HUES48 (cell line): Measurements from ENCODE around the gene KRTAP10-12.
"Not testable (repeated sequence)": the region's sequence is repeated elsewhere in the genome, so short reads cannot be mapped to it uniquely, and the experiment has no call there.

Source experiments
- H3K27ac ChIP-seq: one replicate; pipeline ENCODE4 v1.7.0; 2013; ENCODE audit warnings: low read depth, low read length, inconsistent platforms
- H3K27me3 ChIP-seq: 2 replicates; pipeline ENCODE4 v1.6.1; 2013; ENCODE audit warnings: mild to moderate bottlenecking, low read length; ENCODE audit not compliant: control insufficient read depth, insufficient read depth
- H3K36me3 ChIP-seq: 2 replicates; pipeline ENCODE4 v1.6.1; 2013; ENCODE audit warnings: low read length; ENCODE audit not compliant: control insufficient read depth, insufficient read depth
- H3K4me1 ChIP-seq: 2 replicates; pipeline ENCODE4 v1.6.1; 2013; ENCODE audit warnings: mild to moderate bottlenecking, low read length; ENCODE audit not compliant: control insufficient read depth, insufficient read depth
- H3K4me3 ChIP-seq: 2 replicates; pipeline ENCODE4 v1.5.1; 2013; ENCODE audit warnings: mild to moderate bottlenecking, low read depth, low read length
- H3K9ac ChIP-seq: 2 replicates; pipeline ENCODE4 v1.6.1; 2013; ENCODE audit warnings: mild to moderate bottlenecking, low read depth, low read length, moderate library complexity
- H3K9me3 ChIP-seq: 2 replicates; pipeline ENCODE4 v1.6.1; 2013; ENCODE audit warnings: low read length; ENCODE audit not compliant: control insufficient read depth, insufficient read depth

KRTAP10-12 gene

GRCh38 chr21:44689740-44690139 lies 7.2 kb upstream of the KRTAP10-12 start:
- not testable (repeated sequence) for H3K36me3 ChIP-seq, H3K27ac ChIP-seq, H3K9ac ChIP-seq, H3K27me3 ChIP-seq, H3K4me3 ChIP-seq, H3K9me3 ChIP-seq
- peaks cover 17% of the 10 kb centered on the region for H3K4me1 ChIP-seq

GRCh38 chr21:44691686-44692085 lies 5.3 kb upstream of the KRTAP10-12 start:
- Histone ChIP-seq H3K9ac (no peak overlapping the region), H3K36me3 (no peaks in the 10 kb centered on the region), H3K4me3 (no peak overlapping the region), H3K27me3 (no peaks in the 10 kb centered on the region), H3K27ac (no peak overlapping the region), H3K4me1 (peaks cover 13% of the 10 kb centered on the region), H3K9me3 (peaks cover 3% of the 10 kb centered on the region)

GRCh38 chr21:44692798-44693512 lies 4.0 kb upstream of the KRTAP10-12 start:
- no peaks in the 10 kb centered on the region for H3K27me3 ChIP-seq
- H3K9ac ChIP-seq: no peak overlapping the region
- peaks cover 11% of the 10 kb centered on the region for H3K4me1 ChIP-seq
- H3K27ac ChIP-seq: no peak overlapping the region
- H3K4me3 ChIP-seq: no peak overlapping the region
- no peaks in the 10 kb centered on the region for H3K36me3 ChIP-seq
- peaks cover 3% of the 10 kb centered on the region for H3K9me3 ChIP-seq

- H3K36me3 ChIP-seq: no peaks in the 10 kb centered on the region
- H3K9ac ChIP-seq: no peak overlapping the region
- no peak overlapping the region for H3K27ac ChIP-seq
- H3K4me1 ChIP-seq: peaks cover 21% of the 10 kb centered on the region
- H3K9me3 ChIP-seq: peaks cover 3% of the 10 kb centered on the region
- H3K4me3 ChIP-seq: no peak overlapping the region
- H3K27me3 ChIP-seq: no peaks in the 10 kb centered on the region
Measured at GRCh38 chr21:44694776-44695175, 2.2 kb upstream of the KRTAP10-12 start.

- H3K36me3 ChIP-seq: no peaks in the 10 kb centered on the region
- H3K9me3 ChIP-seq: peaks cover 3% of the 10 kb centered on the region
- H3K4me3 ChIP-seq: no peak overlapping the region
- H3K27me3 ChIP-seq: no peaks in the 10 kb centered on the region
- no peak overlapping the region for H3K27ac ChIP-seq
- H3K9ac ChIP-seq: no peak overlapping the region
- H3K4me1 ChIP-seq: peaks cover 21% of the 10 kb centered on the region
Measured at GRCh38 chr21:44695184-44695583, 1.8 kb upstream of the KRTAP10-12 start.

DNA sequence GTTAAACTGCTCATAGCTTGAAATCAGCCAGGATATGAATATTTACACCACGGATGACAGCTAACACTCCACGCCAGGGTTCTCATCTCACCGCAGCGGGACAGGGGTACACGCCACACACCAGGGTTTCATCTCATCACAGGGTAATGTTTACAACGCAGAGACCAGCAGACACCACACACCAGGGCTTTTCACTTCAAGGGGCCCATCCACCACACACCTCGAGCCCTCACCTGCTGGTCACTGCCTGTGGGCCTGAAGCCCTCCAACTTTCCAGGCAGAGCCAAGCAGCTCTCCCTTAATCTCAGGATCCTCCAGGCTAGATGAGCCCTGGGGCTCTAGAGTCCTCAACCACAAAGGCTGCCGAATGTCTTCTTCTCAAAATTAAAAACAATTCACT lies 1.3 kb upstream of the KRTAP10-12 start:
- Histone ChIP-seq H3K9ac (no peak overlapping the region), H3K9me3 (peaks cover 3% of the 10 kb centered on the region), H3K4me1 (peaks cover 21% of the 10 kb centered on the region), H3K27me3 (no peaks in the 10 kb centered on the region), H3K4me3 (no peak overlapping the region), H3K36me3 (no peaks in the 10 kb centered on the region), H3K27ac (no peak overlapping the region)

DNA sequence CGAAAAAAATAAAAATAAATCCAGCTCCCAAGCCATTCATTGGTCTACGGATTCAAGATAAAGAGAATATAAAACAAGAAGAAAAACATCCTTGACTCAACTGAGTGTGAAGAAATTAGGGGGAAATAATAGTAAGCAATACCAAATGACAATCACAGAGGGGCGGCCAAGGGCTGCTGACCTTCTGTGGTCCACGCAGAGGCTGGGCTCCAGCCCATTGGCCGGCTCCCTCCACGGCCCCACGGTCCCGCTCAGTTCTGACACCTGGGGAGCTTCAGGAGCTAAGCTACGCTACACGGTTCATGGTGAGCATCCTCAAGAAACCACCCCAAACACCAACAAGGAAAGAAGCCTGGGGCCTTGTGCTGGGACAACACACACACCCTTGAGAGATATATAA lies 400 bp upstream of the KRTAP10-12 start:
- Histone ChIP-seq H3K9ac (no peak overlapping the region), H3K36me3 (no peaks in the 10 kb centered on the region), H3K4me3 (no peak overlapping the region), H3K4me1 (peaks cover 23% of the 10 kb centered on the region), H3K9me3 (peaks cover 3% of the 10 kb centered on the region), H3K27me3 (no peaks in the 10 kb centered on the region), H3K27ac (no peak overlapping the region)

- Histone ChIP-seq H3K36me3 (no peaks in the 10 kb centered on the region), H3K9ac (no peak overlapping the region), H3K27ac (no peak overlapping the region), H3K9me3 (peaks cover 3% of the 10 kb centered on the region; the same call in 1 of the 2 replicates), H3K4me1 (peaks cover 38% of the 10 kb centered on the region), H3K4me3 (no peak overlapping the region), H3K27me3 (no peaks in the 10 kb centered on the region)
Measured at GRCh38 chr21:44697811-44698734, 1.1 kb downstream of the KRTAP10-12 start.

DNA sequence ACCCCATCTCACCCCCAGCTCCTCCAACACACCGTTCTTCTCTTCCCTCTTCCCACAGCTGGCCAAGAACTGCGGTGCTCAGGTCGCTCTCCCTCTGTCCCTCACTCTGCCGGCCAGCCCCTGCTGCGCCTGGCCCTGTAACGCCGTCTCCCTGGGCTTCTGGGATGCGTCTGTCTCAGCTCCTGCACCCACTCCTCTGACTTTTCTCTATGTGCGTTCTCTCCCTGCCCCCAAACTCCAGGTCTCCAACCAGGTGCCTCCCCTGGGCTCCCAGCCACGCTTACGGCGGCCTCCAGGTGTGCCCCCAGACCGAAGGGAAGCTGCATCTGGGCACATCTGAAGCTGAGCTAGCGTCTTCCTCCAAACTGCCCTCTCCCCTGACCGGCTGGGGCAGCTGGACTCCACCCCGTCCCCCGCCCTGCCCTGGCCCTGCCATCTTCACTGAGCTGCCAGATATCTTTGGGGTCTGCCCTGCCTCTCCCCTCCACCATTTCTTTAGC lies 2.6 kb downstream of the KRTAP10-12 start:
- Histone ChIP-seq H3K27me3 (no peaks in the 10 kb centered on the region), H3K4me1 (peaks cover 53% of the 10 kb centered on the region), H3K9ac (no peak overlapping the region)

GRCh38 chr21:44700101-44701022 lies 3.4 kb downstream of the KRTAP10-12 start:
- Histone ChIP-seq H3K4me1 (peaks cover 57% of the 10 kb centered on the region), H3K4me3 (no peak overlapping the region), H3K27me3 (no peaks in the 10 kb centered on the region), H3K36me3 (no peaks in the 10 kb centered on the region), H3K9ac (no peak overlapping the region), H3K9me3 (no peaks in the 10 kb centered on the region), H3K27ac (no peak overlapping the region)

More for the DNA sequence above, 2.6 kb downstream of the KRTAP10-12 start:
- Histone ChIP-seq H3K27ac (no peak overlapping the region), H3K36me3 (no peaks in the 10 kb centered on the region), H3K4me3 (no peak overlapping the region), H3K9me3 (no peaks in the 10 kb centered on the region)
